Anterior cingulate cortex (tissue), 58 donors: Measurements from ENCODE around the gene CES1.
"Not testable (repeated sequence)": the region's sequence is repeated elsewhere in the genome, so short reads cannot be mapped to it uniquely, and the experiment has no call there.

ENCODE experiments used
- DNase-seq, 58 donors: peaks; one replicate each; lab custom pipeline; 2025; lab: John Stamatoyannopoulos, UW

CES1 gene

DNA sequence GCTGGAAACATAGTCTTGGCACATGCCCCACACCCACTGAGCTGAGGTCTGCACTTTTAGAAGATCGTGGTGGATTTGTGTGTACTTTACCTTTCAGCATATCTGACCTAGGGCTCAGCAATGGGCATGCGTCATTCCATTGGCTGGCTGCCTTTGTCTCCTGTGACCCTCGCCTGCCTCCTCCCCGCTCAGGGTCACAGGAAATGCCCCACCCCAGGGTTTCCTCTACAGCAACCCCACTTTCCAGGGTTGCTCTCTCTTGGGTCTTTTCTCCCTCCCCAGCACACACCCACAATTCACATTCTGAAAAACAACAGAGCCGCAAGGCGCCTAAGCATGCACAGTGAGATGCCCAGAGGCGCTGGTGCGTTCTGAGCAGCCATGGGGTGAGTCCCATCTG lies 29.2 kb downstream of the CES1 start:
- DNase-seq, result not testable (repeated sequence)

- not testable (repeated sequence) for DNase-seq
Measured at GRCh38 chr16:55792934-55793374, 39.9 kb downstream of the CES1 start.

- not testable (repeated sequence) for DNase-seq
Measured at GRCh38 chr16:55791512-55791911, 41.4 kb downstream of the CES1 start.

DNA sequence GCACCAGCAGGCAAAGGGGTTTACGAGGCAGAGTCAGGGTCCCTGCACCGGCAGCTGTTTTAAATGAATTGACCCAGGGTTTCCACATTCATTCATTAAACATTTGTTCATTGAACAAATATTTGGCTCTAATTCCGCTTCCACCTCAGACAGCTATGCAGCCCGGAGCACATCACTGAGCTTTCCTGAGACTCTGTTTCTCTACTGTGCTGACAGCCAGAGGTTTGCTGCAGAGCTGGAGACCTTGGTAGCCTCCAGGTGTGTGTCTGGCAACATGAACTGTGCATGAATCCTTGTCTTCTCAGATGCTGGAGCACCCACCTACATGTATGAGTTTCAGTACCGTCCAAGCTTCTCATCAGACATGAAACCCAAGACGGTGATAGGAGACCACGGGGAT lies 42.7 kb downstream of the CES1 start:
- DNase-seq, result not testable (repeated sequence)

- not testable (repeated sequence) for DNase-seq
Measured at GRCh38 chr16:55782793-55783091, 50.2 kb downstream of the CES1 start.

DNA sequence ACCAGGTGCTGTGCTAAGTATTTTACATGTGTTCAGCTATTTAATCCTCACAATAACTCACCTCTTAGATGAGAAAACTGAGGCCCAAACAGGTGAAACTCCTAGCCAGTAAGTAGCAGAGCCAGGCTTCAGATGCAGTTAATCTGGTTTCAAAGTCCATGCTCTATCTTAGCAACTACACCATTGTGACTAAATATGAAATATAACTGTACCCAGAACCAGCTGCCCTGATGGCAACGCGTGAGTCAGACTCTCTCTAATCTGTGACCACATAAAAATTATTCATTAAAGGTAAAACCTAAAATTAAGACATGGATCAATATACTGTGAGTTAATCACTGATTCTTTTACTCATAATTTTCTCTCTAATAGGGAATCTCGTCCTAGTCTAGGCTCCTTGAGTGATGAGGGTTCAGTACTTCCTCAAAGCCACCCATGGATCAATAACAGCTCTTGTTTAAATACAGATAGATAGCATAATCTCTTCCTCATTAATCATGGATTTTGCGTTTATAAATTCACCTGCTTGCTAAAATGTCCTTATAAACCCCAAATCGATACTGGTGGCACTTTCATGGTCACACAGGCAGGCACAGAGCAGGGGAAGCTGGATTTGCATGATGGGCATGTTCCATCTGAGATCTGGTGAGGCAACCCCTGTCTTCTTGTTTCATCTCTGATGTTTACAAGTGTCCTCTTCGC lies 50.7 kb downstream of the CES1 start:
- not testable (repeated sequence) for DNase-seq

DNA sequence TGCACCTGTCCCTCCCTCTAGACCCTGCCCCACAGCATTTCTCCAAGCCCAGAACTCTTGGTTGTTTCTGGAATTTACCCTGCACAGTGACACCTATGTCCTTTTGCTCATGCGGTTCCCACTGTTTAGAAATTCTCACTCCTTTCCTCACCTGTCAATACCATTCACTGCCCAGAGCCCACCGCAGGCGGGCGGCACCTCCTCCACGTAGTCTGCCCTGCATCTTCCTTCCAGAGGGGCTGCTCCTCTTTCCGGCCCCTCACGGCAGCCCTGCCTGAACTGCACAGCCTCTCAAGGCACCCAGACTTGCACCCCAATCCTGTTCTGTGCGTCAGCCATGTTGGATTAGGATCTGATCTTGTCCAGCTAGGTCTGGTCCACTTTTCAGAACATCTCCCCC lies 51.4 kb downstream of the CES1 start:
- not testable (repeated sequence) for DNase-seq

DNA sequence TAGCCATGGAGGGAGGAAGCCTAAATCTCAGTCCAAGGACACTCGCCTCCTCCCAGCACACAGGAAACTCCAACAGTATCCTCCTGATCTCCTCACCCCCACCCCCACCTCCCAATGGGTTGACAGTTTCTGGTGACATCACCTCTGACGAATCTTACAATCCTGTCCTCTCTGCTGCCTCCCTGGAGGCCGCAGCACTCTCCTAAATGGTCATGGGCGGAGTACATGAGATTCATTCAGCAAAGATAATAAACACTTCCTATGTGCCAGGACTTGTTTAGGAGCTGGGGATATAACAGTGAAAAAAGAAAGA lies 52.8 kb downstream of the CES1 start:
- not testable (repeated sequence) for DNase-seq

GRCh38 chr16:55779402-55780094 lies 53.3 kb downstream of the CES1 start:
- DNase-seq, result no peak

- DNase-seq, result no peak
Measured at GRCh38 chr16:55778757-55779156, 54.1 kb downstream of the CES1 start.

- no peak for DNase-seq
Measured at GRCh38 chr16:55775857-55776256, 57.0 kb downstream of the CES1 start.

DNA sequence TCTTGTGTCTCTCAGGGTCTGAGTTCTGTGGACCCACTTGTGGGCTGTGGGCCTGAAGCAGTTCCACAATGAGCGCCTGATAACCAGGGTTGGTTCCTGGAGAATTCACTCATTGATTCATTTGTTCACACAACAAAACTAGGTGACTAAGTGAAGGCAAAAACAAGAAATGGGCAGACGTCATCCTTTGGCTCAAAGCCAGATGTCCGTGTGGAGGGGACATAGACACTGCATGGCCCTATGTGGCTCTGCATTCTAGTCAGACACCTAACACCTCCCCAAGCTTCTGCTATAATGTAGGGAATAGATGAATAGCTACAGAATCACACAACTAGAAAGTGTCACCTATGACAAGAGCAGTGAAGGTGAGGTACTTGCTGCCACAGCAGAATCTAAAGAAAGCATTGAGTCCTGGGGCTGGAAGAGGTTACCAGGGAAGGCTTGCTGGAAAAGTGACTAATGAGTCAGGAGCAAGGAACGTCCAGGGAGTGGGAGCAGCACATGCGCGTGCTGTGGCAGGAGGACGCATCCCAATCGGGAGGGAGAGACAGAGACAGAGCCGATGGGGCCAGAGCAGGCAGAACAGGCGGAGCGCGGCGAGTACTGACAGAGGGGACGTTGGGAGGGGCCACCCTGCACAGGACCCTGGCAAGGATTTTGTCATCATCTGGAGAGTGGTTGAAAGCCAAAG lies 58.9 kb downstream of the CES1 start:
- DNase-seq, result no peak

- no peak for DNase-seq
Measured at GRCh38 chr16:55765161-55765560, 67.7 kb downstream of the CES1 start.

DNA sequence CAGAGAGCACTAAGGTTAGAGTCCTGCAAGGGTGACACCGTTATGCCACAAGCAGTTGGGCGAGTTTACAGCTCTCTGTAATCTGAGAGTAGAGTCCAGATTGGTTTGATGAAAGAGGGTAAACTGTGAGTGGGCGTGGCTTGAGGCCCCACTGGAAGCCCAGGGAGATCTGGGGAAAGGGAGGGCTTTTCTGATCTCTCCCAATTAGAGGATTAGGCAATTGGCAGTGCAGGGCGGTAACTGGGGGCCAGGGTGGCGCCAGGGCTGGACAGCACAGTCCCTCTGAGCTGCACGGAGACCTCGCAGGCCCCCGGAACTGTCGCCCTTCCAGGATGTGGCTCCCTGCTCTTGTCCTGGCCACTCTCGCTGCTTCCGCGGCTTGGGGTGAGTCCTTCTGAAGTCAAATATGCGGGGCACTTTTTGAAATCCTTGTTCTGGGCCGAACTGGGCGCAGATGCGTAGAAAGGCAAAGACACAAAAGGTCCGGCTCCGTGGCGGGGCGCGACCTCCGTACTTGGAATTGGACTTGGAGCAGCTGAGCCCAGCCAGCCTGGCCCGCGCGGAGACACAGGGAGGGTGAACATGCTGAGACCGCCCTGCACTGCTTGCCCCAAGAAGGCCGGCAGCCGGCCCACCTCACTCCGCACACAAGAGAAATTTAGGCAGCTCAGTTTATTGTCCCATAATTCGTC lies 72.4 kb downstream of the CES1 start:
- peak in 1 of 58 donors; percentile 22 for DNase-seq

DNA sequence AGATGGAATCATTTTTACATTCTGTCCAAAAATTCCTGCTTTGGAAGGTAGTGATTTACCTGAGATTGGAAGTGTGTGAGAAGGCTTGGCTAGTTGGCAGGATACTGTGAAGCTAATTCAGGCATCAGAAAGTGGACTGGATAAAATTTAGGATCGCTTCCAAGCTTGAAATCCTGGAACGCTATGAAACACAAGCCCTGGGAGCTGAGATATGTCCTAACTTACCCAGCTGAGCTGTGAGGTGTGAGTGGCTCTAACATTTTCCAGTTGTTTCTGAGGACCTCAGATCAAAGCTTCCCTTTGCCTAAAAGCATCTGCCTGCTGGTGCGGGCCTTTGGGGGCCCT lies 73.0 kb downstream of the CES1 start:
- not testable (repeated sequence) for DNase-seq

- not testable (repeated sequence) for DNase-seq
Measured at GRCh38 chr16:55757595-55758527, 75.0 kb downstream of the CES1 start.

DNA sequence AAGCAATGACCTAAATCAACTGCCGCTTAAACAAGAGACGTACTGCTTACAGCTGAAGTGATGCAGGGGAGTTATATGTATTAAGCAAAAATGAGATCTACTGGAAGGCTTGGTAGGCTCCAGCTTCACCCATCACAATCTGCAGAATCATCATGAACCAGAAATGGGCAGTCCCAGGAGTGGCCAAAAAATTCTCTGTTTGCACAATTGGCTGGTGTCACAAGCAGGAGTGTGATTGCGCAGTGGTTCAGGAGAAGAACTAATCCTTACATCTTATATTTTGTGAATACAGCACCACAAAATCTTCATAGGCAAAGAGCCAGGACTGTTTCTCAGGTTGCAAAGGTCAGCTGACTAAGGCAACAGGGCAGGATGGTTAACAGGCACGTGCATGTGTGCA lies 75.9 kb downstream of the CES1 start:
- no peak for DNase-seq

- DNase-seq, result no peak
Measured at GRCh38 chr16:55754056-55754455, 78.8 kb downstream of the CES1 start.

DNA sequence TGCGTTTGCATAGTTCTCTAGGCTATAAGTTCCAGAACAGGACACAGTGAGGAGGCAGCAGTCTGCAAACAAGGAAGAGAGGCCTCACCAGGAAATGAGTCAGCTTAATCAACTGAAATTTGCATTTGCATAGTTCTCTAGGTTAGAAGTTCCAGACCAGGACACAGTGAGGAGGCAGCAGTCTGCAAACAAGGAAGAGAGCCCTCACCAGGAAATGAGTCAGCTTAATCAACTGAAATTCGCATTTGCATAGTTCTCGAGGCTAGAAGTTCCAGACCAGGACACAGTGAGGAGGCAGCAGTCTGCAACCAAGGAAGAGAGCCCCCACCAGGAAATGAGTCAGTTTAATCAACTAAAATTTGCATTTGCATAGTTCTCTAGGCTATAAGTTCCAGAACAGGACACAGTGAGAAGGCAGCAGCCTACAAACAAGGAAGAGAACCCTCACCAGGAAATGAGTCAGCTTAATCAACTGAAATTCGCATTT lies 79.7 kb downstream of the CES1 start:
- DNase-seq, result not testable (repeated sequence)
